Esophagus (tissue), 2 donors: ENCODE measurements around the gene WDR47. TPM values are rescaled to one million over a fixed set of nuclear protein-coding genes. Genes with fewer than 3 reads are reported as not detected.
"Not testable (repeated sequence)": the region's sequence is repeated elsewhere in the genome, so short reads cannot be mapped to it uniquely, and the experiment has no call there.

ENCODE experiments used
- H3K27ac ChIP-seq, 2 donors: one replicate each; pipeline ENCODE4 v1.5.1; 2013; ENCODE audit warnings: low read depth in 2 of 2, mild to moderate bottlenecking in 2 of 2, inconsistent platforms in 1 of 2, low read length in 1 of 2, moderate library complexity in 1 of 2
- H3K27me3 ChIP-seq, 2 donors: one replicate each; pipeline ENCODE4 v1.6.1; 2013; ENCODE audit warnings: low read length in 2 of 2, control low read depth in 1 of 2, mild to moderate bottlenecking in 1 of 2; ENCODE audit not compliant: insufficient read depth in 2 of 2, control insufficient read depth in 1 of 2
- H3K36me3 ChIP-seq, 2 donors: one replicate each; pipeline ENCODE4 v1.6.1; 2013; ENCODE audit warnings: low read length in 1 of 2; ENCODE audit not compliant: control insufficient read depth in 2 of 2, insufficient read depth in 2 of 2
- H3K4me1 ChIP-seq, 2 donors: one replicate each; pipeline ENCODE4 v1.6.1; 2013; ENCODE audit warnings: low read length in 1 of 2; ENCODE audit not compliant: control insufficient read depth in 2 of 2, insufficient read depth in 2 of 2
- H3K4me3 ChIP-seq, 2 donors: one replicate each; pipeline ENCODE4 v1.5.1; 2013; ENCODE audit warnings: low read length in 2 of 2, mild to moderate bottlenecking in 2 of 2, low read depth in 1 of 2, moderate library complexity in 1 of 2
- H3K9me3 ChIP-seq, 2 donors: one replicate each; pipeline ENCODE4 v1.6.1; 2013; ENCODE audit warnings: mild to moderate bottlenecking in 2 of 2, low read depth in 1 of 2, low read length in 1 of 2, moderate library complexity in 1 of 2; ENCODE audit not compliant: control insufficient read depth in 2 of 2, insufficient read depth in 1 of 2
- WGBS, 2 donors: extraction: QIAGEN DNeasy Blood & Tissue Kit; methylation state at CpG; one replicate each; pipeline ENCODE4 v1.1.7; 2013; 5-methylcytosine and 5-hydroxymethylcytosine counted together
- polyA plus RNA-seq, 2 donors: library from polyadenylated mRNA; stranded (reverse); fragments of 200-250 nt; gene quantifications; one replicate each; pipeline ENCODE4 v1.2.3, GENCODE V29; 2013
- donor health status: healthy with polysubstance abuse.
- donor health status: Bipolar disorder and iron deficiency.

Gene WDR47
- polyA plus RNA-seq, 2 donors, result 6.4 to 8.4 TPM

GRCh38 chr1:109059026-109059425, 17.1 kb upstream of the WDR47 start:
- Histone ChIP-seq H3K9me3 (no peaks in the 10 kb centered on the region), H3K27me3 (no peaks in the 10 kb centered on the region), H3K4me1 (no peaks in the 10 kb centered on the region), H3K36me3 (no peaks in the 10 kb centered on the region), H3K4me3 (no peak overlapping the region), H3K27ac (no peak overlapping the region)

GRCh38 chr1:109056064-109056463, 14.2 kb upstream of the WDR47 start:
- H3K27ac ChIP-seq, result peak overlapping the region in 1 of 2 donors; percentile 61
- WGBS, 2 donors, result 72 to 76% methylated on average over 3 of the region's 3 CpGs
- H3K4me3 ChIP-seq, result no peak overlapping the region
- no peaks in the 10 kb centered on the region for H3K4me1 ChIP-seq
- no peaks in the 10 kb centered on the region for H3K27me3 ChIP-seq
- no peaks in the 10 kb centered on the region for H3K9me3 ChIP-seq
- no peaks in the 10 kb centered on the region for H3K36me3 ChIP-seq

- H3K9me3 ChIP-seq, H3K27me3 ChIP-seq, H3K27ac ChIP-seq, H3K36me3 ChIP-seq, H3K4me1 ChIP-seq, H3K4me3 ChIP-seq: not testable (repeated sequence)
- 87 to 95% methylated on average over 3 of the region's 3 CpGs for WGBS, 2 donors
Measured at GRCh38 chr1:109052145-109052544, 10.2 kb upstream of the WDR47 start.

GRCh38 chr1:109050228-109050995, 8.5 kb upstream of the WDR47 start:
- H3K27ac ChIP-seq, result peak overlapping the region; percentile 75 to 90
- H3K4me1 ChIP-seq, result peaks cover 0 to 2% of the 10 kb centered on the region in 2 donors
- H3K27me3 ChIP-seq, result no peaks in the 10 kb centered on the region
- no peaks in the 10 kb centered on the region for H3K9me3 ChIP-seq
- H3K4me3 ChIP-seq, result no peak overlapping the region
- 51 to 59% methylated on average over 7 of the region's 7 CpGs for WGBS, 2 donors
- H3K36me3 ChIP-seq, result no peaks in the 10 kb centered on the region

- H3K27ac ChIP-seq, result no peak overlapping the region
- H3K36me3 ChIP-seq, result no peaks in the 10 kb centered on the region
- WGBS, 2 donors, result 31 to 37% methylated on average over 2 of the region's 2 CpGs
- H3K4me1 ChIP-seq, result peaks cover 0 to 2% of the 10 kb centered on the region in 2 donors
- no peaks in the 10 kb centered on the region for H3K27me3 ChIP-seq
- no peak overlapping the region for H3K4me3 ChIP-seq
- no peaks in the 10 kb centered on the region for H3K9me3 ChIP-seq
Measured at GRCh38 chr1:109048335-109048734, 6.4 kb upstream of the WDR47 start.

- no peaks in the 10 kb centered on the region for H3K9me3 ChIP-seq
- H3K27me3 ChIP-seq, result no peaks in the 10 kb centered on the region
- H3K36me3 ChIP-seq, result no peaks in the 10 kb centered on the region
- H3K4me3 ChIP-seq, result no peak overlapping the region
- peak overlapping the region in 1 of 2 donors; percentile 21 for H3K27ac ChIP-seq
- 67 to 80% methylated on average over 6 of the region's 6 CpGs for WGBS, 2 donors
- peaks cover 0 to 2% of the 10 kb centered on the region in 2 donors for H3K4me1 ChIP-seq
Measured at GRCh38 chr1:109047339-109047738, 5.4 kb upstream of the WDR47 start.

- WGBS, 2 donors, result 51 to 61% methylated on average over 4 of the region's 4 CpGs
- Histone ChIP-seq H3K27ac (peak overlapping the region; percentile 50 to 71), H3K27me3 (no peaks in the 10 kb centered on the region), H3K4me1 (peaks cover 0 to 2% of the 10 kb centered on the region in 2 donors), H3K9me3 (no peaks in the 10 kb centered on the region), H3K36me3 (no peaks in the 10 kb centered on the region), H3K4me3 (no peak overlapping the region)
Measured at GRCh38 chr1:109046671-109047070, 4.8 kb upstream of the WDR47 start.

- 68 to 80% methylated on average over 1 of the region's 1 CpG for WGBS, 2 donors
- H3K4me1 ChIP-seq, result peaks cover 0 to 2% of the 10 kb centered on the region in 2 donors
- no peak overlapping the region for H3K27ac ChIP-seq
- H3K36me3 ChIP-seq, result no peaks in the 10 kb centered on the region
- H3K9me3 ChIP-seq, result no peaks in the 10 kb centered on the region
- no peak overlapping the region for H3K4me3 ChIP-seq
- H3K27me3 ChIP-seq, result no peaks in the 10 kb centered on the region
Measured at GRCh38 chr1:109045595-109045994, 3.7 kb upstream of the WDR47 start.

- peak overlapping the region; percentile 95 for H3K27ac ChIP-seq
- 0 to 1% methylated on average over 42 to 44 of the region's 44 CpGs for WGBS, 2 donors
- H3K9me3 ChIP-seq, result no peaks in the 10 kb centered on the region
- no peaks in the 10 kb centered on the region for H3K36me3 ChIP-seq
- H3K4me3 ChIP-seq, result peak overlapping the region; percentile 93 to 96
- H3K27me3 ChIP-seq, result no peaks in the 10 kb centered on the region
- no peaks in the 10 kb centered on the region for H3K4me1 ChIP-seq
Measured at GRCh38 chr1:109040989-109041620, 797 bp downstream of the WDR47 start.

- no peaks in the 10 kb centered on the region for H3K4me1 ChIP-seq
- no peaks in the 10 kb centered on the region for H3K27me3 ChIP-seq
- 13 to 27% methylated on average over 3 of the region's 3 CpGs for WGBS, 2 donors
- H3K36me3 ChIP-seq, result no peaks in the 10 kb centered on the region
- peak overlapping the region in 1 of 2 donors; percentile 95 for H3K27ac ChIP-seq
- H3K4me3 ChIP-seq, result peak overlapping the region; percentile 93 to 96
- no peaks in the 10 kb centered on the region for H3K9me3 ChIP-seq
Measured at GRCh38 chr1:109040627-109040988, 1.3 kb downstream of the WDR47 start.
